Measurements from ENCODE around the gene DOK7. TPM values are rescaled to one million over a fixed set of nuclear protein-coding genes. Genes with fewer than 3 reads are reported as not detected.
A peak's percentile ranks its signal among the peaks of the same experiment; 100 is the strongest.

Gene DOK7
- total RNA-seq, 4 donors from 2014 or later = 0.26 to 0.45 TPM; not detected in 2

DNA sequence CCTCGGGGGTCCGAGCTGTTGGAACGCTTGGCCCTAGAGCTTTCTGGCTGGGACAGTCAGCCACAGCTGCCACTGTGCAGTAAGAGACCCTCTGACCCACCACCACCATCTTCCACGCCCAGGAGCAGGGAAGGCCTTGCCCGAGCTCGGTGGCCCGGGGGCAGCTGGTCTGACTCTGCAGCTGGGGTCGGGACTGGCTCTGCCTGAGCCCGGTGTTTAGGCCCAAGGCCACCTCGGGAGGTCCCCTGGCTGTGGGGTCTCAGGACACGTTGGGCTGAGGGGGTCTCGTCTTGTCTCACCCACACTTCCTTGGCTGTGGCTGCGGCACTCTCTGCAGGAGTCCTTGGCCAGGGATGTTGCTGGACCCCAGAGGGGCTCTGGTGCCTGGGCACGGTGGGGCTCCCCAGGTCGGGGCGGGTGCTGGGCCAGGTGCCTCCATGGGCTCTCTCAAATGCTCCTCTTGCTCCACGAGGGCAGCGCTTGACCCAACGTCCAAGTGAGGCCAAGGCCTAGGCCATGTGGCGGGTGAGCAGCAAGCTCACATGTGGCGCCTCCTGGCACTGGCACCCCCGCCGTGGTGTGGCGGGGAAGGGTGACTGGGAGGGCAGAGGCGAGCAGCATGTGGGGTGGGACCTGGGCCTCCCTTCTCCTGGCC, 22.9 kb downstream of the DOK7 start:
- DNase-seq = no peak
- H3K4me3 ChIP-seq = peak overlapping the region in 1 of 4 donors; percentile 50

DNA sequence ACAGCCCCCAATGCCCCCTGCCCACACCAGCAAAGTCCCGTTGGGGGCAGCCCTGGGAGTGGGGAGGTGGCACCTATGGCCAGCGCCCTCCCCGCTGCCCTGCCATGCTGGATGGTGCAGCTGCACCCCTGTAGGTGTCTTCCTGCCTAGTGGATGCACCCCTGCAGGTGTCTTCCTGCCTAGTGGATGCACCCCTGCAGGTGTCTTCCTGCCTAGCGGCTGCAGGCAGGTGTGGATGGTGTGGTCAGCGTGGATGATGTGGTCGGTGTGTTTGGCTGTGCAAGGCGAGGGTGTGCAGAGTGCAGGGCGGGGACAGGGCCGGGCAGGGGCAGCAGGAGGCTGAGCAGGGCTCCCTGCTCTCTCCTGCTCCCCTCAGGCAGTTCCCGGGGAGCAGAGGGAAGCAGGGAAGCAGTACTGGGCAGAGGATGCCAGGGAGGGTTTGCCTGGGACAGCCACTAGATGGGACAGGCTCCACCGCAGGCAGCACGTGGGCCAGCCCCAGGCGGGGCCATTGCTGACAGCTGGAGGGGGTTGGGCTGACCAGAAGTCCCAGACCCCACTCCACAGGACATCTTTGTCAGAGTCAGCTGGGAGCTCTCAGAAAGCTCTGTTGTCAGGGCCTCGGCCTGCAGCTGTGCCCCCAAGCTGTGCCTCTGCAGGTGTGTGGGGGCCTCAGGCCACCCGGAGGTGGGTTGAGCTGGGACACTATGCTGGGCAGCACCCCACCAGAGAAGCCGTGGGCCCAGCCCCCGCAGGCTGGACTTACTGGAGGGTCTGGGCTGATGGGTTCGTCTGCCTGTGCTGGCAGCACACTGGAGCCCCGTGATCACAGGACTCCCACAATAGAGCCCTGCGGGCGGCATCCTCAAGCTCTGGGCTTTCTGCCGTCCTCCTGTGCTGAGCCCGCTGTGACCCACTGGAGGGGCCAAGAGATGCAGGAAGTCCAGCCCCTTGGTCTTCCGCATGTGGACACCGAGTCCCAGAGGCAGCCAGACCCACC, 23.7 kb downstream of the DOK7 start:
- no peaks in the 10 kb centered on the region for H3K9me3 ChIP-seq
- no peak overlapping the region for H3K4me3 ChIP-seq
- peaks cover 0 to 100% (median 5%) of the 10 kb centered on the region in 4 donors for H3K27me3 ChIP-seq
- no peak for TF ChIP-seq POLR2A (IDR thresholded peaks at IDR 0.05)
- TF ChIP-seq, protein P1, sequence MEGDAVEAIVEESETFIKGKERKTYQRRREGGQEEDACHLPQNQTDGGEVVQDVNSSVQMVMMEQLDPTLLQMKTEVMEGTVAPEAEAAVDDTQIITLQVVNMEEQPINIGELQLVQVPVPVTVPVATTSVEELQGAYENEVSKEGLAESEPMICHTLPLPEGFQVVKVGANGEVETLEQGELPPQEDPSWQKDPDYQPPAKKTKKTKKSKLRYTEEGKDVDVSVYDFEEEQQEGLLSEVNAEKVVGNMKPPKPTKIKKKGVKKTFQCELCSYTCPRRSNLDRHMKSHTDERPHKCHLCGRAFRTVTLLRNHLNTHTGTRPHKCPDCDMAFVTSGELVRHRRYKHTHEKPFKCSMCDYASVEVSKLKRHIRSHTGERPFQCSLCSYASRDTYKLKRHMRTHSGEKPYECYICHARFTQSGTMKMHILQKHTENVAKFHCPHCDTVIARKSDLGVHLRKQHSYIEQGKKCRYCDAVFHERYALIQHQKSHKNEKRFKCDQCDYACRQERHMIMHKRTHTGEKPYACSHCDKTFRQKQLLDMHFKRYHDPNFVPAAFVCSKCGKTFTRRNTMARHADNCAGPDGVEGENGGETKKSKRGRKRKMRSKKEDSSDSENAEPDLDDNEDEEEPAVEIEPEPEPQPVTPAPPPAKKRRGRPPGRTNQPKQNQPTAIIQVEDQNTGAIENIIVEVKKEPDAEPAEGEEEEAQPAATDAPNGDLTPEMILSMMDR (IDR thresholded peaks at IDR 0.05) = no peak
- H3K4me1 ChIP-seq = peaks cover 20 to 39% (median 24%) of the 10 kb centered on the region in 3 donors
- 55 to 73% methylated on average over 3 to 5 of the region's 25 CpGs for WGBS, 2 donors
- intact Hi-C loops (cut with DNase I) = no loop called here
- H3K27ac ChIP-seq = no peak overlapping the region
- H3K36me3 ChIP-seq = no peaks in the 10 kb centered on the region
- no peak for DNase-seq

More for the DNA sequence above, 22.9 kb downstream of the DOK7 start:
- Histone ChIP-seq H3K27ac (no peak overlapping the region), H3K36me3 (no peaks in the 10 kb centered on the region), H3K27me3 (peaks cover 0 to 100% (median 3%) of the 10 kb centered on the region in 4 donors), H3K4me1 (peaks cover 20 to 44% (median 24%) of the 10 kb centered on the region in 3 donors), H3K9me3 (no peaks in the 10 kb centered on the region)
- no peak for TF ChIP-seq POLR2A (IDR thresholded peaks at IDR 0.05)
- TF ChIP-seq, protein P1 (IDR thresholded peaks at IDR 0.05) = no peak
- intact Hi-C loops (cut with DNase I) = no loop called here
- WGBS, 2 donors = 78% methylated on average over 4 of the region's 25 CpGs; no CpG with 5 or more reads in 1 of the 2 donors

DNA sequence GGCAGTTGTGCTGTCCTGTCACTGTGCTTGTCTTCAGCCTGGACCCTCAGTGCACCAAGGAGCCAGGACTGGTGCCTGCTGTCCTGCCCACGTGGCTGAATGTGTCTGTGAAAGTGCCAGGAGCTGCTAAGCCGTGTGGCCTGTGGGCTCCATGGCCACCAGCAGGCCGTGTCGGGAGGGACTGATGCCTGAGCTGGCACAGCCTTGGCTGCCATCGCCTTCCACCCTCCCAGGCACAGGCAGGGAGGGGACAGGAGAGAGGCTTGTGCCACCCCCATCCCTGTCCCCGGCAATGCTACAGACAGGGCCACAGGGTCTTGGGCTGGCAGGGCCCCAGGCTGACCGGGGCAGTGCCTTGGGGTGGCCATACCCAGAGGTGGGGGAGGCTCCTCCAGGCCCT, 24.8 kb downstream of the DOK7 start:
- Histone ChIP-seq H3K27ac (no peak overlapping the region), H3K9me3 (no peaks in the 10 kb centered on the region), H3K4me3 (no peak overlapping the region), H3K27me3 (peaks cover 0 to 100% (median 5%) of the 10 kb centered on the region in 4 donors), H3K36me3 (no peaks in the 10 kb centered on the region), H3K4me1 (peaks cover 20 to 33% (median 24%) of the 10 kb centered on the region in 3 donors)
- DNase-seq = no peak
- intact Hi-C loops (cut with DNase I) = no loop called here
- 33 to 40% methylated on average over 1 to 3 of the region's 7 CpGs for WGBS, 2 donors
- TF ChIP-seq POLR2A (IDR thresholded peaks at IDR 0.05) = no peak
- TF ChIP-seq, protein P1 (IDR thresholded peaks at IDR 0.05) = no peak

DNA sequence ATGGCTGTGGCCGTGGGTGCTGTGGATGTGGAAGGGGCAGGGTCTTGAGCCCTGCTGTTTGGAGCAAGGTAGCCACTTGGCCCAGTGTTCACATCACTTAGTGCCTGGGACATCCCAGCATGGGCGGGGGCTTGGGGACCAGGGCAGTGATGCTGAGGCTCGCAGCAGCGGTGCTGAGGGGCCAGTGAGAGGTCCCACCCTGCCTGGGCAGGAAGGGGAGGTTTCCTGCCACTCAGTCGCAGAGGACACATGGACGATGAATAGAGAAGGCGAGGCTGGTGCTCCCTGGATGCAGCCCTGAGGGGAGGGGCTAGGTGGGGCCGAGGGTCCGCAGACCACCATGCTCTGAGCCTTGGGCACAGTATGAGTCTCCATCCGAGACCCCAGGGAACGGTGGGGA, 25.7 kb downstream of the DOK7 start:
- Histone ChIP-seq H3K27ac (no peak overlapping the region), H3K27me3 (peaks cover 0 to 100% (median 5%) of the 10 kb centered on the region in 4 donors), H3K4me3 (no peak overlapping the region), H3K36me3 (no peaks in the 10 kb centered on the region), H3K9me3 (no peaks in the 10 kb centered on the region), H3K4me1 (peaks cover 14 to 24% (median 20%) of the 10 kb centered on the region in 3 donors)
- TF ChIP-seq POLR2A (IDR thresholded peaks at IDR 0.05) = no peak
- TF ChIP-seq, protein P1 (IDR thresholded peaks at IDR 0.05) = no peak
- intact Hi-C loops (cut with DNase I) = no loop called here
- DNase-seq = no peak
- 38 to 49% methylated on average over 5 to 7 of the region's 11 CpGs for WGBS, 2 donors
